Astrocyte (in vitro differentiated cells and primary cell): ENCODE data around the gene RRM1. TPM values are rescaled to one million over a fixed set of nuclear protein-coding genes. Genes with fewer than 3 reads are reported as not detected.

ENCODE experiments used
- DNase-seq: peaks from one replicate; pipeline ENCODE4 v3.0.0-alpha.2; 2010; ENCODE audit warnings: low read depth
- FAIRE-seq: peaks from 2 replicates; lab custom pipeline; 2011; peaks lifted over from hg19 to GRCh38; lab: Jason Lieb, UNC
- H2AFZ ChIP-seq: 2 replicates; pipeline ENCODE4 v1.6.0; 2012; ENCODE audit warnings: low read depth, low read length, inconsistent platforms
- H3K27ac ChIP-seq: 2 replicates; pipeline ENCODE4 v1.5.1; 2011; ENCODE audit warnings: low read depth, low read length, inconsistent platforms
- H3K27me3 ChIP-seq: 2 replicates; pipeline ENCODE4 v1.6.0; 2011; ENCODE audit warnings: low read length, inconsistent platforms; ENCODE audit not compliant: insufficient read depth
- H3K36me3 ChIP-seq: 2 replicates; pipeline ENCODE4 v1.5.1; 2011; ENCODE audit warnings: low read length, inconsistent platforms; ENCODE audit not compliant: insufficient read depth
- H3K4me1 ChIP-seq: 2 replicates; pipeline ENCODE4 v1.5.1; 2011; ENCODE audit warnings: low read length, inconsistent platforms; ENCODE audit not compliant: insufficient read depth
- H3K4me2 ChIP-seq: 2 replicates; pipeline ENCODE4 v1.6.0; 2012; ENCODE audit warnings: low read length, inconsistent platforms
- H3K4me3 ChIP-seq: 2 replicates; pipeline ENCODE4 v1.5.1; 2011; ENCODE audit warnings: low read depth, mild to moderate bottlenecking, low read length, inconsistent platforms; ENCODE audit not compliant: insufficient read depth
- H3K79me2 ChIP-seq: 2 replicates; pipeline ENCODE4 v1.6.0; 2012; ENCODE audit warnings: mild to moderate bottlenecking, low read length, inconsistent platforms; ENCODE audit not compliant: insufficient read depth
- H3K9ac ChIP-seq: 2 replicates; pipeline ENCODE4 v1.6.0; 2012; ENCODE audit warnings: mild to moderate bottlenecking, low read length, inconsistent platforms
- H3K9me3 ChIP-seq: 2 replicates; pipeline ENCODE4 v1.5.1; 2012; ENCODE audit warnings: low read depth, mild to moderate bottlenecking, low read length, inconsistent platforms; ENCODE audit not compliant: insufficient read depth
- H4K20me1 ChIP-seq: 2 replicates; pipeline ENCODE4 v1.6.0; 2012; ENCODE audit warnings: low read length, inconsistent platforms; ENCODE audit not compliant: insufficient read depth
- H3K27ac Mint-ChIP-seq: one replicate; pipeline ENCODE4 v1.8.0; 2021; ENCODE audit warnings: mild to moderate bottlenecking, mixed read lengths; ENCODE audit not compliant: unreplicated experiment
- H3K27me3 Mint-ChIP-seq: one replicate; pipeline ENCODE4 v1.8.0; 2021; ENCODE audit warnings: low read depth, mixed read lengths; ENCODE audit not compliant: unreplicated experiment
- H3K36me3 Mint-ChIP-seq: one replicate; pipeline ENCODE4 v1.8.0; 2021; ENCODE audit warnings: low read depth, mixed read lengths; ENCODE audit not compliant: unreplicated experiment
- H3K4me1 Mint-ChIP-seq: one replicate; pipeline ENCODE4 v1.8.0; 2021; ENCODE audit warnings: low read depth, mixed read lengths; ENCODE audit not compliant: unreplicated experiment
- H3K4me3 Mint-ChIP-seq: one replicate; pipeline ENCODE4 v1.8.0; 2021; ENCODE audit warnings: mild to moderate bottlenecking, moderate library complexity, mixed read lengths; ENCODE audit not compliant: unreplicated experiment
- H3K9me3 Mint-ChIP-seq: one replicate; pipeline ENCODE4 v1.8.0; 2021; ENCODE audit warnings: mild to moderate bottlenecking, mixed read lengths; ENCODE audit not compliant: unreplicated experiment
- CTCF ChIP-seq: IDR thresholded peaks from 2 replicates; pipeline ENCODE4 v1.5.1; 2011; ENCODE audit warnings: low read depth, mild to moderate bottlenecking, inconsistent platforms, low read length, moderate library complexity; ENCODE audit not compliant: insufficient read depth
- EZH2 ChIP-seq: IDR thresholded peaks from 2 replicates; pipeline ENCODE4 v1.6.1; 2012; ENCODE audit warnings: mild to moderate bottlenecking, low read length, inconsistent platforms; ENCODE audit not compliant: insufficient read depth
- total RNA-seq: library from RNA; stranded (reverse); gene quantifications from 2 replicates; pipeline ENCODE4 v1.2.1, GENCODE V29; 2021

The RRM1 gene
- total RNA-seq, 1 donor from 2014 or later = 26.2 TPM

- Histone ChIP-seq H2AFZ (no peak overlapping the region), H3K9me3 (no peaks in the 10 kb centered on the region), H3K27ac (no peak overlapping the region), H3K4me2 (no peak overlapping the region), H3K36me3 (no peaks in the 10 kb centered on the region), H3K79me2 (no peaks in the 10 kb centered on the region), H3K9ac (no peak overlapping the region), H3K4me1 (no peaks in the 10 kb centered on the region), H3K4me3 (no peak overlapping the region), H4K20me1 (no peaks in the 10 kb centered on the region), H3K27me3 (no peaks in the 10 kb centered on the region)
- peak; percentile 12 for DNase-seq
- Mint-ChIP-seq H3K27ac (no peak overlapping the region), H3K4me3 (no peak overlapping the region), H3K4me1 (no peaks in the 10 kb centered on the region), H3K36me3 (no peaks in the 10 kb centered on the region), H3K9me3 (no peaks in the 10 kb centered on the region), H3K27me3 (peaks cover 5% of the 10 kb centered on the region)
- TF ChIP-seq CTCF (peak; percentile 48), EZH2 (no peak)
- no peak for FAIRE-seq
These were observed 87.5 kb downstream of the RRM1 start for GRCh38 chr11:4181782-4182721.

GRCh38 chr11:4183410-4184057 is 88.9 kb downstream of the RRM1 start:
- Mint-ChIP-seq H3K27ac (no peak overlapping the region), H3K4me1 (no peaks in the 10 kb centered on the region), H3K4me3 (no peak overlapping the region), H3K36me3 (no peaks in the 10 kb centered on the region), H3K27me3 (peaks cover 8% of the 10 kb centered on the region), H3K9me3 (no peaks in the 10 kb centered on the region)
- H3K79me2 ChIP-seq = no peaks in the 10 kb centered on the region
- H3K9me3 ChIP-seq = no peaks in the 10 kb centered on the region
- no peaks in the 10 kb centered on the region for H3K36me3 ChIP-seq
- TF ChIP-seq EZH2 (no peak), CTCF (no peak)
- no peak overlapping the region for H3K4me2 ChIP-seq
- DNase-seq = no peak
- no peak overlapping the region for H3K4me3 ChIP-seq
- H2AFZ ChIP-seq = no peak overlapping the region
- no peaks in the 10 kb centered on the region for H3K27me3 ChIP-seq
- H3K9ac ChIP-seq = no peak overlapping the region
- H4K20me1 ChIP-seq = no peaks in the 10 kb centered on the region
- FAIRE-seq = no peak
- H3K27ac ChIP-seq = no peak overlapping the region
- peaks cover 3% of the 10 kb centered on the region for H3K4me1 ChIP-seq
